Head of caudate nucleus (tissue), 42 donors: ENCODE results near the gene RDH11.
"Not testable (repeated sequence)": the region's sequence is repeated elsewhere in the genome, so short reads cannot be mapped to it uniquely, and the experiment has no call there.

Source experiments
- DNase-seq, 42 donors: peaks; one replicate each; pipeline versions ENCODE4 v3.0.0 to v3.0.0-alpha.2; 2020 to 2021; ENCODE audit warnings: mixed read lengths in 7 of 42
- intact Hi-C: fragments of 100-400 bp; cut with DNase I; formaldehyde crosslinking; loops from one replicate; pipeline ENCODE4 v1.15.0; 2022

Gene RDH11

GRCh38 chr14:67709346-67709745, 13.8 kb upstream of the RDH11 start:
- intact Hi-C loops, DNase-seq: not testable (repeated sequence)

GRCh38 chr14:67705211-67705610, 9.6 kb upstream of the RDH11 start:
- intact Hi-C loops: no loop called here
- peak in 1 of 42 donors; percentile 3 for DNase-seq

GRCh38 chr14:67704484-67705089, 9.0 kb upstream of the RDH11 start:
- peak in 22 of 42 donors; percentile 15 to 81 (median 54) for DNase-seq
- intact Hi-C loops: no loop called here

- intact Hi-C loops: no loop called here
- DNase-seq: peak in 1 of 42 donors; percentile 16
Measured at GRCh38 chr14:67703997-67704396, 8.4 kb upstream of the RDH11 start.

- intact Hi-C loops: not testable (repeated sequence)
Measured at GRCh38 chr14:67701492-67701891, 5.9 kb upstream of the RDH11 start, which contains the start of gene RDH12. RDH12 (plus strand) TSS chr14:67701886; CDS start chr14:67722643, 20,757 bp downstream.

GRCh38 chr14:67698179-67698578, 2.6 kb upstream of the RDH11 start:
- peak in 1 of 42 donors; percentile 13 for DNase-seq
- intact Hi-C loops: no loop called here

More at GRCh38 chr14:67701492-67701891, 5.9 kb upstream of the RDH11 start, which contains the start of gene RDH12:
- DNase-seq: peak in 1 of 42 donors; percentile 32

GRCh38 chr14:67697006-67697405, 1.4 kb upstream of the RDH11 start:
- intact Hi-C loops: no loop called here
- peak in 1 of 42 donors; percentile 33 for DNase-seq

GRCh38 chr14:67694791-67695393, 672 bp downstream of the RDH11 start:
- intact Hi-C loops: no loop called here
- DNase-seq: peak in 34 of 42 donors; percentile 15 to 77 (median 35)

GRCh38 chr14:67690011-67690410, 5.6 kb downstream of the RDH11 start:
- intact Hi-C loops: no loop called here
- DNase-seq: peak in 1 of 42 donors; percentile 20

- intact Hi-C loops: no loop called here
- DNase-seq: no peak
Measured at GRCh38 chr14:67683842-67684241, 11.7 kb downstream of the RDH11 start.

- intact Hi-C loops: no loop called here
- DNase-seq: no peak
Measured at GRCh38 chr14:67680941-67681340, 14.6 kb downstream of the RDH11 start.

- intact Hi-C loops: no loop called here
- DNase-seq: no peak
Measured at GRCh38 chr14:67680121-67680602, 15.4 kb downstream of the RDH11 start.

GRCh38 chr14:67679006-67679405, 16.6 kb downstream of the RDH11 start:
- intact Hi-C loops: no loop called here
- DNase-seq: no peak

GRCh38 chr14:67675219-67675582, 20.4 kb downstream of the RDH11 start:
- DNase-seq: no peak
- intact Hi-C loops: no loop called here

- intact Hi-C loops: no loop called here
- peak; percentile 46 to 92 (median 84) for DNase-seq
Measured at GRCh38 chr14:67674480-67675218, 20.9 kb downstream of the RDH11 start, which contains the start of gene VTI1B. VTI1B (minus strand) TSS chr14:67674632; CDS start chr14:67674489, 143 bp downstream.

GRCh38 chr14:67674139-67674479, 21.5 kb downstream of the RDH11 start:
- DNase-seq: peak; percentile 29 to 88 (median 72)
- intact Hi-C loops: no loop called here

GRCh38 chr14:67673451-67673850, 22.1 kb downstream of the RDH11 start:
- DNase-seq: no peak
- intact Hi-C loops: no loop called here

GRCh38 chr14:67668559-67668958, 27.0 kb downstream of the RDH11 start:
- intact Hi-C loops: loop anchor here (5.0 to 10.0 kb wide), 3 partner anchors 51 to 244 kb away; partner anchors contain the start of gene ARG2
- DNase-seq: no peak

- DNase-seq: peak in 21 of 42 donors; percentile 11 to 70 (median 39)
- intact Hi-C loops: loop anchor here (5.0 to 10.0 kb wide), 3 partner anchors 50 to 242 kb away; partner anchors contain the start of gene ARG2
Measured at GRCh38 chr14:67666750-67667449, 28.7 kb downstream of the RDH11 start.
